Tibial nerve (tissue), 4 donors: ENCODE measurements around the gene AIFM3. TPM values are rescaled to one million over a fixed set of nuclear protein-coding genes. Genes with fewer than 3 reads are reported as not detected.
"Not testable (repeated sequence)": the region's sequence is repeated elsewhere in the genome, so short reads cannot be mapped to it uniquely, and the experiment has no call there.

Experiments
- DNase-seq, 2 donors: peaks; one replicate each; pipeline ENCODE4 v3.0.0-alpha.2; 2019; ENCODE audit warnings: low spot score in 2 of 2
- H3K27ac ChIP-seq, 4 donors: fragments of 200-600 bp; sonication (generic) in 3 of 4; one replicate each; pipeline ENCODE4 v1.5.1; 2017 to 2019; ENCODE audit warnings: mild to moderate bottlenecking in 1 of 4
- H3K27me3 ChIP-seq, 2 donors: fragments of 200-600 bp; sonication (generic) in 1 of 2; one replicate each; pipeline versions ENCODE4 v1.5.1 to v1.6.0; 2017 to 2019
- H3K36me3 ChIP-seq, 3 donors: fragments of 200-600 bp; sonication (generic); one replicate each; pipeline ENCODE4 v1.5.1; 2018 to 2019
- H3K4me1 ChIP-seq, 4 donors: fragments of 200-600 bp; sonication (generic) in 3 of 4; one replicate each; pipeline ENCODE4 v1.5.1; 2017 to 2019
- H3K4me3 ChIP-seq, 4 donors: fragments of 200-600 bp; sonication (generic) in 3 of 4; one replicate each; pipeline ENCODE4 v1.5.1; 2017 to 2019; ENCODE audit warnings: mild to moderate bottlenecking in 1 of 4, moderate library complexity in 1 of 4
- H3K9me3 ChIP-seq, 4 donors: fragments of 200-600 bp; sonication (generic) in 3 of 4; one replicate each; pipeline ENCODE4 v1.5.1; 2017 to 2019
- CTCF ChIP-seq, 5 experiments: fragments of 200-600 bp in 3 of 5; fragments of 450-650 bp in 2 of 5; sonication (generic) in 3 of 5; IDR thresholded peaks; one replicate each; pipeline ENCODE4 v1.5.1; 2016 to 2019; ENCODE audit warnings: antibody characterized with exemption in 5 of 5, mild to moderate bottlenecking in 3 of 5, moderate library complexity in 2 of 5
- EP300 ChIP-seq, 2 donors: sonication (generic); formaldehyde crosslinking; IDR thresholded peaks; one replicate each; pipeline ENCODE4 v1.6.1; 2017; ENCODE audit warnings: antibody characterized with exemption in 2 of 2, mild to moderate bottlenecking in 1 of 2
- POLR2A ChIP-seq, 2 donors: fragments of 450-650 bp; IDR thresholded peaks; one replicate each; pipeline ENCODE4 v1.6.1; 2017; ENCODE audit warnings: antibody characterized with exemption in 2 of 2, mild to moderate bottlenecking in 2 of 2, moderate library complexity in 2 of 2
- WGBS, 2 donors: methylation state at CpG; one replicate each; pipeline ENCODE4 v1.1.5; 2018; 5-methylcytosine and 5-hydroxymethylcytosine counted together
- total RNA-seq, 4 donors: library from RNA; depleted of rRNA; stranded (reverse); fragments of >200 nt; gene quantifications; one replicate each; pipeline ENCODE4 v1.1.0, GENCODE V29; 2016

Gene AIFM3
- total RNA-seq, 4 donors from 2014 or later, result 0.59 to 3.1 (median 1.8) TPM

GRCh38 chr22:20931126-20931654, 35.9 kb upstream of the AIFM3 start:
- no peak for TF ChIP-seq CTCF (IDR thresholded peaks at IDR 0.05)
- no peaks in the 10 kb centered on the region for H3K27me3 ChIP-seq
- no peak for DNase-seq
- 89 to 90% methylated on average over 4 of the region's 4 CpGs for WGBS, 2 donors
- H3K4me3 ChIP-seq, result no peak overlapping the region
- H3K27ac ChIP-seq, result no peak overlapping the region
- H3K4me1 ChIP-seq, result peaks cover 0 to 50% (median 8%) of the 10 kb centered on the region in 4 donors
- peaks cover 0 to 30% (median 8%) of the 10 kb centered on the region in 3 donors for H3K36me3 ChIP-seq
- H3K9me3 ChIP-seq, result no peaks in the 10 kb centered on the region

- Histone ChIP-seq H3K4me3 (no peak overlapping the region), H3K27me3 (no peaks in the 10 kb centered on the region), H3K9me3 (no peaks in the 10 kb centered on the region), H3K27ac (no peak overlapping the region), H3K4me1 (peaks cover 0 to 62% (median 18%) of the 10 kb centered on the region in 4 donors), H3K36me3 (peaks cover 0 to 48% (median 8%) of the 10 kb centered on the region in 3 donors)
- WGBS, 2 donors, result 88 to 93% methylated on average over 7 of the region's 7 CpGs
- no peak for DNase-seq
- no peak for TF ChIP-seq EP300 (IDR thresholded peaks at IDR 0.05)
- TF ChIP-seq POLR2A (IDR thresholded peaks at IDR 0.05), result no peak
- no peak for TF ChIP-seq CTCF (IDR thresholded peaks at IDR 0.05)
Observed at GRCh38 chr22:20933910-20934309, 33.1 kb upstream of the AIFM3 start.

GRCh38 chr22:20935049-20935448, 32.0 kb upstream of the AIFM3 start:
- H3K27ac ChIP-seq, H3K27me3 ChIP-seq, DNase-seq, H3K4me3 ChIP-seq, H3K9me3 ChIP-seq: not testable (repeated sequence)
- Histone ChIP-seq H3K4me1 (peaks cover 0 to 65% (median 19%) of the 10 kb centered on the region in 4 donors), H3K36me3 (peaks cover 0 to 49% (median 8%) of the 10 kb centered on the region in 3 donors)
- WGBS, 2 donors, result 95 to 97% methylated on average over 9 of the region's 9 CpGs

GRCh38 chr22:20935780-20936539, 31.1 kb upstream of the AIFM3 start:
- not testable (repeated sequence) for DNase-seq, H3K4me3 ChIP-seq, H3K9me3 ChIP-seq, H3K27me3 ChIP-seq, H3K27ac ChIP-seq
- peaks cover 0 to 49% (median 8%) of the 10 kb centered on the region in 3 donors for H3K36me3 ChIP-seq
- 82 to 86% methylated on average over 11 of the region's 11 CpGs for WGBS, 2 donors
- peaks cover 0 to 72% (median 25%) of the 10 kb centered on the region in 4 donors for H3K4me1 ChIP-seq

- 65 to 72% methylated on average over 12 of the region's 12 CpGs for WGBS, 2 donors
- peaks cover 0 to 49% (median 8%) of the 10 kb centered on the region in 3 donors for H3K36me3 ChIP-seq
- no peaks in the 10 kb centered on the region for H3K9me3 ChIP-seq
- H3K4me1 ChIP-seq, result peaks cover 0 to 67% (median 25%) of the 10 kb centered on the region in 4 donors
- H3K27me3 ChIP-seq, result no peaks in the 10 kb centered on the region
- DNase-seq, result no peak
- H3K4me3 ChIP-seq, result no peak overlapping the region
- no peak overlapping the region for H3K27ac ChIP-seq
- no peak for TF ChIP-seq CTCF (IDR thresholded peaks at IDR 0.05)
- TF ChIP-seq EP300 (IDR thresholded peaks at IDR 0.05), result no peak
- TF ChIP-seq POLR2A (IDR thresholded peaks at IDR 0.05), result no peak
Observed at GRCh38 chr22:20937031-20937793, 29.8 kb upstream of the AIFM3 start.
